Panc1 (cell line): ENCODE measurements around the gene HMCN2. TPM values are rescaled to one million over a fixed set of nuclear protein-coding genes. Genes with fewer than 3 reads are reported as not detected.

Experiments
- ATAC-seq: fragments of 200-7000 bp; cut with Tn5 transposase; 2 replicates; pipeline ENCODE4 v1.9.1; 2020; ENCODE audit warnings: mild to moderate bottlenecking, moderate library complexity
- BruUV-seq: library from RNA; stranded (reverse); fragments of 400-500 nt; replicated peaks from 2 replicates; lab custom pipeline; 2021; lab: Mats Ljungman, UMichigan
- CTCF ChIA-PET: fragments of 300-600 bp; sonication (Branson Sonifier 250); formaldehyde crosslinking; loops from one replicate; lab custom pipeline; 2022; ENCODE audit warnings: antibody characterized with exemption; lab: Charles Lee
- POLR2A ChIA-PET: fragments of 300-600 bp; sonication (Branson Sonifier 250); formaldehyde crosslinking; loops from one replicate; lab custom pipeline; 2022; ENCODE audit warnings: antibody characterized with exemption; lab: Charles Lee
- DNase-seq: peaks from one replicate; pipeline ENCODE4 v3.0.0-alpha.2; 2010; ENCODE audit warnings: low read depth, low spot score
- H3K27ac ChIP-seq: 2 replicates; pipeline ENCODE4 v1.5.1; 2011; ENCODE audit warnings: mild to moderate bottlenecking, low read length, inconsistent platforms
- H3K27me3 ChIP-seq: fragments of 200-500 bp; sonication (Bioruptor generic); 2 replicates; pipeline ENCODE4 v1.6.0; 2014; ENCODE audit warnings: low read length, inconsistent platforms; ENCODE audit not compliant: control insufficient read depth, insufficient read depth
- H3K36me3 ChIP-seq: fragments of 200-500 bp; sonication (Bioruptor generic); 2 replicates; pipeline ENCODE4 v1.5.1; 2014; ENCODE audit warnings: inconsistent platforms, mild to moderate bottlenecking, low read length, moderate library complexity; ENCODE audit not compliant: control insufficient read depth, insufficient read depth
- H3K4me1 ChIP-seq: 2 replicates; pipeline ENCODE4 v1.5.1; 2011; ENCODE audit warnings: inconsistent platforms, mild to moderate bottlenecking, low read length, moderate library complexity; ENCODE audit not compliant: control insufficient read depth, insufficient read depth
- H3K4me3 ChIP-seq, 2 experiments: 2 replicates each; pipeline ENCODE4 v1.5.1; 2011 to 2012; ENCODE audit warnings: low read depth in 2 of 2, low read length in 2 of 2, mild to moderate bottlenecking in 2 of 2, inconsistent platforms in 1 of 2, moderate library complexity in 1 of 2
- H3K9me3 ChIP-seq: fragments of 200-500 bp; sonication (Bioruptor generic); 2 replicates; pipeline ENCODE4 v1.5.1; 2014; ENCODE audit warnings: low read depth, mild to moderate bottlenecking, inconsistent platforms, low read length, moderate library complexity; ENCODE audit not compliant: control insufficient read depth, insufficient read depth
- POLR2AphosphoS5 ChIP-seq: IDR thresholded peaks from 2 replicates; pipeline ENCODE4 v1.6.1; 2012; ENCODE audit warnings: mild to moderate bottlenecking, low read depth, low read length, moderate library complexity
- SIN3A ChIP-seq: IDR thresholded peaks from 2 replicates; pipeline ENCODE4 v1.6.1; 2012; ENCODE audit warnings: low read depth, mild to moderate bottlenecking, low read length, moderate library complexity, borderline replicate concordance; ENCODE audit not compliant: insufficient read depth
- TCF7L2 ChIP-seq: IDR thresholded peaks from 2 replicates; pipeline ENCODE4 v1.6.1; 2011; ENCODE audit warnings: mild to moderate bottlenecking, low read depth, low read length, inconsistent platforms
- in situ Hi-C: cut with HindIII; loops from 2 replicates; pipeline ENCODE4 v1.10.0; 2016; ENCODE audit warnings: low sequenced_read_pairs, low pct_unique_long_range_greater_than_20kb
- intact Hi-C: fragments of 100-400 bp; cut with micrococcal nuclease; formaldehyde crosslinking; loops from one replicate; pipeline ENCODE4 v1.10.0; 2022; ENCODE audit not compliant: unreplicated experiment
- total RNA-seq: library from RNA; stranded (reverse); gene quantifications from one replicate; pipeline ENCODE4 v1.2.1, GENCODE V29; 2021; ENCODE audit not compliant: unreplicated experiment
- TF ChIP-seq, protein P1 (sequence below): fragments of 450-650 bp; IDR thresholded peaks from 2 replicates; pipeline ENCODE4 v1.5.1; 2017; ENCODE audit warnings: mild to moderate bottlenecking
- TF ChIP-seq, protein P2 (sequence below), 2 experiments: IDR thresholded peaks; 2 replicates each; pipeline ENCODE4 v1.6.1; 2011 to 2012; ENCODE audit warnings: low read depth in 2 of 2, control low read depth in 1 of 2, low read length in 1 of 2, mild to moderate bottlenecking in 1 of 2, moderate library complexity in 1 of 2; ENCODE audit not compliant: insufficient read depth in 1 of 2

Gene HMCN2
- total RNA-seq, 1 experiment from 2014 or later, result 0.05 TPM

DNA sequence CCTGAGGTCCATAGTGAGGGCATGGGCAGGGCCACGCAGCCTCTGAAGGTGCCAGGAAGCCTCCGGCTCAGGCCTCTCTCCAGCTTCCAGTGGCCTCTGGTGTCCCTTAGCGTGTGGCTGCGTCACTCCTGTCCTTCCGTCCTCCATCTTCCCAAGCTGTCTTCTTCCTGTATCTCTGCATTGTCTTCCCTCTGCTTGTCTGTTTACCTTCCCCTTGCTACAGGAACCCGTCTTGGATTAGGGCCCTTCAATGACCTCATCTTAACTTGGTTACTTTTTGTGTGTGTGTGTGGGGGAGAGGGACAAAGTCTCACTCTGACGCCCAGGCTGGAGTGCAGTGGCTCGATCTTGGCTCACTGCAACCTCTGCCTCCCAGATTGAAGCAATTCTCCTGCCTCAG lies 193.6 kb downstream of the HMCN2 start:
- H3K27me3 ChIP-seq, result no peaks in the 10 kb centered on the region
- DNase-seq, result no peak
- no TSS peak for BruUV-seq
- no peak overlapping the region for H3K4me3 ChIP-seq
- TF ChIP-seq SIN3A (no peak), TCF7L2 (no peak), POLR2AphosphoS5 (no peak)
- TF ChIP-seq, protein P1, sequence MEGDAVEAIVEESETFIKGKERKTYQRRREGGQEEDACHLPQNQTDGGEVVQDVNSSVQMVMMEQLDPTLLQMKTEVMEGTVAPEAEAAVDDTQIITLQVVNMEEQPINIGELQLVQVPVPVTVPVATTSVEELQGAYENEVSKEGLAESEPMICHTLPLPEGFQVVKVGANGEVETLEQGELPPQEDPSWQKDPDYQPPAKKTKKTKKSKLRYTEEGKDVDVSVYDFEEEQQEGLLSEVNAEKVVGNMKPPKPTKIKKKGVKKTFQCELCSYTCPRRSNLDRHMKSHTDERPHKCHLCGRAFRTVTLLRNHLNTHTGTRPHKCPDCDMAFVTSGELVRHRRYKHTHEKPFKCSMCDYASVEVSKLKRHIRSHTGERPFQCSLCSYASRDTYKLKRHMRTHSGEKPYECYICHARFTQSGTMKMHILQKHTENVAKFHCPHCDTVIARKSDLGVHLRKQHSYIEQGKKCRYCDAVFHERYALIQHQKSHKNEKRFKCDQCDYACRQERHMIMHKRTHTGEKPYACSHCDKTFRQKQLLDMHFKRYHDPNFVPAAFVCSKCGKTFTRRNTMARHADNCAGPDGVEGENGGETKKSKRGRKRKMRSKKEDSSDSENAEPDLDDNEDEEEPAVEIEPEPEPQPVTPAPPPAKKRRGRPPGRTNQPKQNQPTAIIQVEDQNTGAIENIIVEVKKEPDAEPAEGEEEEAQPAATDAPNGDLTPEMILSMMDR, result no peak
- TF ChIP-seq, protein P2, sequence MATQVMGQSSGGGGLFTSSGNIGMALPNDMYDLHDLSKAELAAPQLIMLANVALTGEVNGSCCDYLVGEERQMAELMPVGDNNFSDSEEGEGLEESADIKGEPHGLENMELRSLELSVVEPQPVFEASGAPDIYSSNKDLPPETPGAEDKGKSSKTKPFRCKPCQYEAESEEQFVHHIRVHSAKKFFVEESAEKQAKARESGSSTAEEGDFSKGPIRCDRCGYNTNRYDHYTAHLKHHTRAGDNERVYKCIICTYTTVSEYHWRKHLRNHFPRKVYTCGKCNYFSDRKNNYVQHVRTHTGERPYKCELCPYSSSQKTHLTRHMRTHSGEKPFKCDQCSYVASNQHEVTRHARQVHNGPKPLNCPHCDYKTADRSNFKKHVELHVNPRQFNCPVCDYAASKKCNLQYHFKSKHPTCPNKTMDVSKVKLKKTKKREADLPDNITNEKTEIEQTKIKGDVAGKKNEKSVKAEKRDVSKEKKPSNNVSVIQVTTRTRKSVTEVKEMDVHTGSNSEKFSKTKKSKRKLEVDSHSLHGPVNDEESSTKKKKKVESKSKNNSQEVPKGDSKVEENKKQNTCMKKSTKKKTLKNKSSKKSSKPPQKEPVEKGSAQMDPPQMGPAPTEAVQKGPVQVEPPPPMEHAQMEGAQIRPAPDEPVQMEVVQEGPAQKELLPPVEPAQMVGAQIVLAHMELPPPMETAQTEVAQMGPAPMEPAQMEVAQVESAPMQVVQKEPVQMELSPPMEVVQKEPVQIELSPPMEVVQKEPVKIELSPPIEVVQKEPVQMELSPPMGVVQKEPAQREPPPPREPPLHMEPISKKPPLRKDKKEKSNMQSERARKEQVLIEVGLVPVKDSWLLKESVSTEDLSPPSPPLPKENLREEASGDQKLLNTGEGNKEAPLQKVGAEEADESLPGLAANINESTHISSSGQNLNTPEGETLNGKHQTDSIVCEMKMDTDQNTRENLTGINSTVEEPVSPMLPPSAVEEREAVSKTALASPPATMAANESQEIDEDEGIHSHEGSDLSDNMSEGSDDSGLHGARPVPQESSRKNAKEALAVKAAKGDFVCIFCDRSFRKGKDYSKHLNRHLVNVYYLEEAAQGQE (IDR thresholded peaks at IDR 0.05; ENCODE audit: insufficient read depth in 1 of 2, low read depth in 2 of 2, low read length in 1 of 2), result no peak
- ChIA-PET POLR2A (no interaction called here), CTCF (interaction anchor here (0.5 kb wide), 1 partner anchor 224 kb away, joined by 7 read pairs; no protein-coding TSS in a partner anchor)
- intact Hi-C loops, result no loop called here
- no peak for ATAC-seq
- H3K4me1 ChIP-seq, result no peaks in the 10 kb centered on the region
- no peaks in the 10 kb centered on the region for H3K36me3 ChIP-seq
- no peak overlapping the region for H3K27ac ChIP-seq
- in situ Hi-C loops, result no loop called here
- no peaks in the 10 kb centered on the region for H3K9me3 ChIP-seq

DNA sequence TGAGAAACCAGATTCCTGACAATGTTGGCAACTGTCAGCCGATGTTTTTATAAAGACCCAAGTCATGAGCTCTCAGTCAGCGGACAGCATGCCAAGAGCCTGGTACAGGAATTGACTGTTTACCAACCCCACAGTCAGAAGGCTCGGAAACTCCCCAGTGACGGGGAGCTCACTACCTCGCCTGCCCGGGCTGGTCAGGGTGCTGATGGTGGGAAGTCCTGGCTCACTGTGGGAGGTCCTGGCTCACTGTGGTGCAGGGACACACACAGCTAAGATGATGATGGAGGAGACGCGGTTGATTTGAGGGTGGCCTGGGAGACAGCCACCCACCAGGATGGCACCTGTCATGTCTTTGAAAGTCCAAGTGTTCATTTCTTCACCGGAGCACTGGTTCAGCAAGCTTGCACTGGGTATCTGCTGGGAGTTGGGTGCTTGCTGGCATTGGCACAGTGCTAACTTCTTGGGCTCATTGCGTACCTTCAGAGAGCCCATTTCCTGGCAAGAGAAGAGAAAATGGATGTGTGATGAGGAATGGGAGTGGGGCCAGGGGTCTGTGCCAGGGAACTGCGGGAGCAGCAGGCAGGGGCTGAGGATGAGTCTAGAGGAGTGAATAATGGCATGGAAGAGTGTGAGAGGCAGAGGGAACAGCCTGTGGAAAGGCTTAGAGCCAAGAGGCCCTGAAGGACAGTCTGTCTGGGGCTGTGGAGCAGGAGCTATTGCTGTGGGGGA lies 194.5 kb downstream of the HMCN2 start:
- H3K4me3 ChIP-seq, result no peak overlapping the region
- no TSS peak for BruUV-seq
- no peaks in the 10 kb centered on the region for H3K36me3 ChIP-seq
- no peaks in the 10 kb centered on the region for H3K4me1 ChIP-seq
- no peak overlapping the region for H3K27ac ChIP-seq
- TF ChIP-seq SIN3A (no peak), POLR2AphosphoS5 (no peak), TCF7L2 (no peak)
- TF ChIP-seq, protein P1, result no peak
- TF ChIP-seq, protein P2 (IDR thresholded peaks at IDR 0.05; ENCODE audit: insufficient read depth in 1 of 2, low read depth in 2 of 2, low read length in 1 of 2), result no peak
- ChIA-PET POLR2A (no interaction called here), CTCF (no interaction called here)
- no peak for ATAC-seq
- H3K27me3 ChIP-seq, result no peaks in the 10 kb centered on the region
- no peaks in the 10 kb centered on the region for H3K9me3 ChIP-seq
- intact Hi-C loops (no loop called here), in situ Hi-C loops (no loop called here)
- no peak for DNase-seq
